H1 (cell line): Measurements from ENCODE around the gene USHBP1. TPM values are rescaled to one million over a fixed set of nuclear protein-coding genes. Genes with fewer than 3 reads are reported as not detected.

Source experiments
- CTCF ChIA-PET: fragments of 300-600 bp; sonication (Branson Sonifier 250); formaldehyde crosslinking; loops from one replicate; lab custom pipeline; 2021; ENCODE audit not compliant: partially characterized antibody; lab: Charles Lee
- POLR2A ChIA-PET: fragments of 300-600 bp; sonication (Branson Sonifier 250); formaldehyde crosslinking; loops from one replicate; lab custom pipeline; 2021; ENCODE audit warnings: inconsistent platforms; ENCODE audit not compliant: partially characterized antibody; lab: Charles Lee
- DNase-seq, 2 experiments: peaks; one replicate each; pipeline versions ENCODE4 v3.0.0 to v3.0.0-alpha.2; 2010 to 2022; ENCODE audit warnings: low spot score in 2 of 2, low read depth in 1 of 2, mixed read lengths in 1 of 2
- FAIRE-seq: peaks from 2 replicates; lab custom pipeline; 2011; peaks lifted over from hg19 to GRCh38; lab: Jason Lieb, UNC
- H2AFZ ChIP-seq: 2 replicates; pipeline ENCODE4 v1.8.1; 2012; ENCODE audit warnings: low read length, inconsistent platforms
- H2AK5ac ChIP-seq: 2 replicates; pipeline ENCODE4 v1.6.1; 2013; ENCODE audit warnings: low read depth, low read length
- H2BK120ac ChIP-seq: replicated peaks from 2 replicates; pipeline ENCODE3; 2013; ENCODE audit warnings: low read depth, low read length, inconsistent platforms
- H2BK12ac ChIP-seq: 2 replicates; pipeline ENCODE4 v1.6.1; 2013; ENCODE audit warnings: low read depth, low read length
- H2BK15ac ChIP-seq: 2 replicates; pipeline ENCODE4 v1.6.1; 2013; ENCODE audit warnings: low read length
- H2BK20ac ChIP-seq: 2 replicates; pipeline ENCODE4 v1.6.1; 2013; ENCODE audit warnings: low read length
- H2BK5ac ChIP-seq: 2 replicates; pipeline ENCODE4 v1.6.1; 2013; ENCODE audit warnings: low read depth, low read length
- H3K14ac ChIP-seq: 2 replicates; pipeline ENCODE4 v1.6.1; 2013; ENCODE audit warnings: inconsistent platforms; ENCODE audit not compliant: insufficient read length
- H3K18ac ChIP-seq: 2 replicates; pipeline ENCODE4 v1.6.1; 2013; ENCODE audit warnings: low read length; ENCODE audit errors: extremely low read depth
- H3K23ac ChIP-seq: 2 replicates; pipeline ENCODE4 v1.6.1; 2013; ENCODE audit warnings: inconsistent platforms; ENCODE audit not compliant: insufficient read length
- H3K23me2 ChIP-seq: 2 replicates; pipeline ENCODE4 v1.6.1; 2013; ENCODE audit warnings: low read depth, low read length
- H3K27ac ChIP-seq: 2 replicates; pipeline ENCODE4 v1.6.1; 2011; ENCODE audit warnings: low read depth, low read length, inconsistent platforms
- H3K27me3 ChIP-seq, 4 experiments: replicated peaks in 1 of 4; 1 replicate in 1 of 4; 2 replicates in 3 of 4; pipeline versions ENCODE4 v1.6.1 to v1.8.1; 2011 to 2013; ENCODE audit warnings: low read length in 3 of 4, mild to moderate bottlenecking in 3 of 4, inconsistent platforms in 2 of 4, mixed read lengths in 2 of 4, moderate library complexity in 1 of 4; ENCODE audit not compliant: control insufficient read depth in 3 of 4, insufficient read depth in 3 of 4; ENCODE audit errors: extremely low read depth in 1 of 4
- H3K36me3 ChIP-seq, 4 experiments: 2 replicates each; pipeline versions ENCODE4 v1.6.1 to v1.8.1; 2011 to 2013; ENCODE audit warnings: mild to moderate bottlenecking in 4 of 4, low read length in 3 of 4, moderate library complexity in 2 of 4, control low read depth in 1 of 4, inconsistent platforms in 1 of 4; ENCODE audit not compliant: insufficient read depth in 4 of 4, control insufficient read depth in 2 of 4
- H3K4ac ChIP-seq: replicated peaks from 2 replicates; pipeline ENCODE3; 2013; ENCODE audit warnings: low read length, low read depth, mixed read lengths, inconsistent platforms; ENCODE audit not compliant: insufficient read length
- H3K4me1 ChIP-seq, 4 experiments: replicated peaks in 1 of 4; 1 replicate in 1 of 4; 2 replicates in 3 of 4; pipeline versions ENCODE4 v1.6.1 to v1.8.1; 2011 to 2013; ENCODE audit warnings: low read length in 3 of 4, inconsistent platforms in 2 of 4, mixed read lengths in 1 of 4; ENCODE audit not compliant: insufficient read depth in 4 of 4, control insufficient read depth in 3 of 4
- H3K4me2 ChIP-seq, 2 experiments: 2 replicates each; pipeline versions ENCODE4 v1.6.1 to v1.8.1; 2011 to 2013; ENCODE audit warnings: low read depth in 2 of 2, low read length in 2 of 2, control low read depth in 1 of 2, inconsistent platforms in 1 of 2, mild to moderate bottlenecking in 1 of 2; ENCODE audit not compliant: insufficient read depth in 1 of 2
- H3K4me3 ChIP-seq, 4 experiments: fragments of 200-600, 300-600 bp in 1 of 4; sonication (generic), shearing (Covaris generic), sonication (Bioruptor Twin) in 1 of 4; 2 replicates each; pipeline versions ENCODE4 v1.5.1 to v1.8.1; 2011 to 2016; ENCODE audit warnings: low read length in 4 of 4, low read depth in 3 of 4, control low read depth in 2 of 4, inconsistent platforms in 2 of 4, mild to moderate bottlenecking in 2 of 4, mixed read lengths in 1 of 4, moderate library complexity in 1 of 4; ENCODE audit not compliant: insufficient read depth in 2 of 4; ENCODE audit errors: extremely low read depth in 1 of 4
- H3K56ac ChIP-seq: replicated peaks from 2 replicates; pipeline ENCODE3; 2013; ENCODE audit warnings: low read depth, mild to moderate bottlenecking, mixed read lengths, low read length, inconsistent platforms; ENCODE audit not compliant: insufficient read length
- H3K79me1 ChIP-seq: 2 replicates; pipeline ENCODE4 v1.6.1; 2013; ENCODE audit warnings: low read depth, low read length, control low read depth
- H3K79me2 ChIP-seq, 2 experiments: 2 replicates each; pipeline versions ENCODE4 v1.6.1 to v1.8.1; 2012 to 2013; ENCODE audit warnings: low read length in 2 of 2, mild to moderate bottlenecking in 2 of 2, inconsistent platforms in 1 of 2; ENCODE audit not compliant: insufficient read depth in 2 of 2, control insufficient read depth in 1 of 2
- H3K9ac ChIP-seq, 4 experiments: replicated peaks in 1 of 4; 1 replicate in 1 of 4; 2 replicates in 3 of 4; pipeline versions ENCODE4 v1.6.1 to v1.8.1; 2011 to 2013; ENCODE audit warnings: low read depth in 3 of 4, low read length in 3 of 4, control low read depth in 2 of 4, mild to moderate bottlenecking in 2 of 4, moderate library complexity in 2 of 4, inconsistent platforms in 1 of 4; ENCODE audit errors: extremely low read depth in 1 of 4
- H3K9me3 ChIP-seq, 2 experiments: 2 replicates each; pipeline versions ENCODE4 v1.6.1 to v1.8.1; 2012 to 2013; ENCODE audit warnings: mild to moderate bottlenecking in 2 of 2, moderate library complexity in 2 of 2, control low read depth in 1 of 2, inconsistent platforms in 1 of 2, low read depth in 1 of 2, low read length in 1 of 2, mixed read lengths in 1 of 2; ENCODE audit not compliant: insufficient read depth in 2 of 2
- H4K20me1 ChIP-seq, 2 experiments: replicated peaks in 1 of 2; 2 replicates each; pipeline versions ENCODE3 to v1.8.1; 2011 to 2013; ENCODE audit warnings: inconsistent platforms in 2 of 2, low read length in 2 of 2, mild to moderate bottlenecking in 1 of 2; ENCODE audit not compliant: insufficient read depth in 2 of 2, control insufficient read depth in 1 of 2
- H4K5ac ChIP-seq: 2 replicates; pipeline ENCODE4 v1.6.1; 2013; ENCODE audit warnings: low read length, low read depth, mixed read lengths, inconsistent platforms; ENCODE audit not compliant: insufficient read length
- H4K8ac ChIP-seq: 2 replicates; pipeline ENCODE4 v1.8.0; 2013; ENCODE audit warnings: mild to moderate bottlenecking, moderate library complexity, low read length, inconsistent platforms; ENCODE audit not compliant: insufficient read depth; ENCODE audit errors: extremely low read depth
- H4K91ac ChIP-seq: replicated peaks from 2 replicates; pipeline ENCODE3; 2013; ENCODE audit warnings: low read length, mixed read lengths, inconsistent platforms; ENCODE audit not compliant: insufficient read length
- ATF3 ChIP-seq: IDR thresholded peaks from 2 replicates; pipeline ENCODE4 v1.6.1; 2011; ENCODE audit warnings: low read depth, mild to moderate bottlenecking, low read length; ENCODE audit not compliant: insufficient read depth
- CBX8 ChIP-seq: fragments of 300-800, 300-1000 bp; sonication (generic); IDR thresholded peaks from 2 replicates; pipeline ENCODE4 v1.7.1; 2016; ENCODE audit warnings: low read depth, low read length, borderline replicate concordance
- JUND ChIP-seq: IDR thresholded peaks from 2 replicates; pipeline ENCODE4 v1.6.1; 2011; ENCODE audit warnings: mild to moderate bottlenecking, improper control_type of control experiment, low read length
- NANOG ChIP-seq: IDR thresholded peaks from 2 replicates; pipeline ENCODE4 v1.6.1; 2011; ENCODE audit warnings: low read length, low read depth, mild to moderate bottlenecking, inconsistent platforms; ENCODE audit not compliant: insufficient read depth, poor library complexity, severe bottlenecking
- POU5F1 ChIP-seq: IDR thresholded peaks from 2 replicates; pipeline ENCODE4 v1.6.1; 2011; ENCODE audit warnings: low read depth, mild to moderate bottlenecking, low read length, moderate library complexity
- RNF2 ChIP-seq: fragments of 200-900, 300-1000 bp; sonication (generic); IDR thresholded peaks from 2 replicates; pipeline ENCODE4 v1.7.1; 2016; ENCODE audit warnings: borderline replicate concordance, low read depth, mild to moderate bottlenecking, antibody characterized with exemption, low read length; ENCODE audit not compliant: poor library complexity, severe bottlenecking; ENCODE audit errors: missing control alignments
- SAP30 ChIP-seq: fragments of 300-600 bp; sonication (generic); IDR thresholded peaks from 2 replicates; pipeline ENCODE4 v1.7.1; 2012; ENCODE audit warnings: low read length, moderate library complexity, mild to moderate bottlenecking, inconsistent platforms; ENCODE audit not compliant: insufficient read depth, insufficient replicate concordance
- SIX5 ChIP-seq: IDR thresholded peaks from 2 replicates; pipeline ENCODE4 v1.6.1; 2011; ENCODE audit warnings: mild to moderate bottlenecking, low read depth, low read length
- TBP ChIP-seq: IDR thresholded peaks from 2 replicates; pipeline ENCODE4 v1.6.1; 2011; ENCODE audit warnings: low read depth, low read length, improper control_type of control experiment
- WGBS, 2 experiments: shearing (Covaris generic) in 1 of 2; methylation state at CpG; one replicate each; pipeline versions ENCODE4 v1.1.6 to v1.1.7; 2013 to 2015; ENCODE audit warnings: low lambda C conversion rate in 2 of 2, mixed read lengths in 2 of 2, inconsistent platforms in 1 of 2, low coverage in 1 of 2, missing lambda C conversion rate in 1 of 2; ENCODE audit not compliant: insufficient replicate concordance in 2 of 2, insufficient coverage in 1 of 2, insufficient read length in 1 of 2; ENCODE audit errors: extremely low coverage in 1 of 2, missing lambda C conversion rate in 1 of 2; 5-methylcytosine and 5-hydroxymethylcytosine counted together
- polyA plus RNA-seq, 7 experiments: library from polyadenylated mRNA; depleted of rRNA in 3 of 7; stranded (reverse) in 5 of 7; unstranded in 2 of 7; fragments of >200 nt in 5 of 7; fragments of 200-250 nt in 2 of 7; gene quantifications; 1 replicate in 5 of 7; 2 replicates in 1 of 7; 4 replicates in 1 of 7; pipeline versions ENCODE4 v1.2.1 to v1.2.3, GENCODE V29; 2011 to 2013; ENCODE audit warnings: missing spikeins in 2 of 7, mixed read lengths in 2 of 7
- total RNA-seq: library from RNA; stranded (reverse); fragmentation: NEBNext Ultra II Directional; extraction: Animal tissue kit (Norgen Biotek cat#: 25700); gene quantifications from 2 replicates; pipeline ENCODE4 v1.2.1, GENCODE V29; 2021
- TF ChIP-seq, protein P1 (sequence below): IDR thresholded peaks from 2 replicates; pipeline ENCODE4 v1.6.1; 2011; ENCODE audit warnings: low read length, improper control_type of control experiment

The USHBP1 gene
- total and polyA plus RNA-seq, 2 of the 8 experiments (the other 6 are each of a cell fraction or from before 2014, with no cell fraction given): 5.0 to 7.5 TPM

GRCh38 chr19:17259118-17259780 lies 5.3 kb downstream of the USHBP1 start:
- Histone ChIP-seq H3K23ac (no peak overlapping the region), H4K5ac (no peak overlapping the region), H4K8ac (no peak overlapping the region), H4K20me1 (no peaks in the 10 kb centered on the region), H3K23me2 (no peaks in the 10 kb centered on the region), H3K79me2 (no peaks in the 10 kb centered on the region), H3K9me3 (peaks cover 15 to 19% of the 10 kb centered on the region in 2 experiments; a peak in 3 of 4 replicates), H4K91ac (no peak overlapping the region), H3K79me1 (no peaks in the 10 kb centered on the region), H2AK5ac (no peak overlapping the region), H2BK20ac (no peak overlapping the region), H3K27ac (no peak overlapping the region), H3K14ac (no peak overlapping the region), H2BK12ac (no peak overlapping the region), H3K4me1 (peaks cover 0 to 2% (median 0%) of the 10 kb centered on the region in 4 experiments; a peak in 2 of 7 replicates), H3K4me2 (no peak overlapping the region), H3K27me3 (no peaks in the 10 kb centered on the region), H3K9ac (no peak overlapping the region), H3K4ac (no peak overlapping the region), H3K36me3 (peaks cover 2 to 13% (median 4%) of the 10 kb centered on the region in 4 experiments; a peak in 4 of 8 replicates), H3K18ac (no peak overlapping the region), H2AFZ (no peak overlapping the region), H2BK120ac (no peak overlapping the region), H2BK5ac (no peak overlapping the region), H2BK15ac (no peak overlapping the region), H3K4me3 (no peak overlapping the region), H3K56ac (no peak overlapping the region)
- 93% methylated on average over 9 of the region's 9 CpGs; no CpG with 5 or more reads in 1 of the 2 experiments for WGBS, 2 experiments
- DNase-seq: no peak
- ChIA-PET CTCF (interaction anchor here (0.8 to 5.3 kb wide), 11 partner anchors 10 to 133 kb away, joined by 3 to 56 read pairs (median 4); partner anchors contain the start of genes ANKLE1, MRPL34 and OCEL1), POLR2A (interaction anchor here (1.4 to 12.8 kb wide), 7 partner anchors 8 to 33 kb away, joined by 3 to 113 read pairs (median 6); partner anchors contain the start of gene ANKLE1)
- no peak for FAIRE-seq
- TF ChIP-seq ATF3 (no peak), RNF2 (no peak), SAP30 (no peak), SIX5 (no peak), JUND (no peak), POU5F1 (no peak), TBP (no peak), CBX8 (no peak), NANOG (no peak)
- TF ChIP-seq, protein P1, sequence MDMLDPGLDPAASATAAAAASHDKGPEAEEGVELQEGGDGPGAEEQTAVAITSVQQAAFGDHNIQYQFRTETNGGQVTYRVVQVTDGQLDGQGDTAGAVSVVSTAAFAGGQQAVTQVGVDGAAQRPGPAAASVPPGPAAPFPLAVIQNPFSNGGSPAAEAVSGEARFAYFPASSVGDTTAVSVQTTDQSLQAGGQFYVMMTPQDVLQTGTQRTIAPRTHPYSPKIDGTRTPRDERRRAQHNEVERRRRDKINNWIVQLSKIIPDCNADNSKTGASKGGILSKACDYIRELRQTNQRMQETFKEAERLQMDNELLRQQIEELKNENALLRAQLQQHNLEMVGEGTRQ: no peak
